ENCODE data around the gene FBN1.

Gene FBN1

DNA sequence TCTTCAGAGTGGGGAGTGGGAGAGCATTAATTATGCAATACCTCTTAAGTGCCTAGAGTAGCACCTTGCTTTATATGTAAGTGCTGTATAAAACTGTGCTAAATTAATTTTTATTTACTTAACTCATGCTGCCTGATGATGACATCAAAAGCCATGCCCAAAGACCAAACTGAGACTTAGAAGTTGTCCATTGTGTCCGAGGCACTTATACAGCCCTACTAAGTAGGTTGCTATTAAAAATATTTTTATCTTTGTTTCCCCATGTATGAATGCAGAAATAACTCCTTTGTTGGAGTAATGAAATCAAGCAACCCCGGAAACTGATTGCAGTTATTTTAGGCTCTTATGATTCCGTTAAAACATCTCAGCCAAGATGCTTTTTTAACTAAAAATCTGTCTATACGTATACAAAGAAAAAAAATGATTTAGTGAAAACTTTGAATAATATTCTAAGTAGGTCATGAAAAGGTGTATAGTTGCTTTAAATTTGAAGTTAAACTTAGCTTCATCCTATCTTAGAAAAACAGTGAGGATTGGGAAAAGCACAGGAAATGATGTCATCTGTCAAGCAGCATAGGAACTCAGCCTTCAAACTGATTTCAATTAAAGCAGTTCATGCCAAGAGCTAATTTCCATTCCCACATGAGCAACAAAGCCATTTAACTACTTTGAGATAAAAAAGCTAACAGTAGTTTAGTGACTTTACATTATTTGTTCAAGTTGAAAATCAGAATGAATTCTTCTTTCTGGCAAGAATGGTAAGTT lies 43.0 kb downstream of the FBN1 start:
- no peaks in the 10 kb centered on the region for H3K27me3 ChIP-seq (ENCODE audit: insufficient read depth, poor library complexity, severe bottlenecking)
- no peaks in the 10 kb centered on the region for H3K9me3 ChIP-seq (ENCODE audit: severe bottlenecking)
- H3K4me3 ChIP-seq (ENCODE audit: severe bottlenecking) = no peak overlapping the region
- H3K4me1 ChIP-seq (ENCODE audit: insufficient read depth, poor library complexity, severe bottlenecking) = peaks cover 14% of the 10 kb centered on the region
- DNase-seq (ENCODE audit: low spot score) (no peak), ATAC-seq (ENCODE audit: low read depth) (peak; percentile 81)
- H3K36me3 ChIP-seq (ENCODE audit: low read depth) = no peaks in the 10 kb centered on the region
- peak overlapping the region; percentile 54 for H3K27ac ChIP-seq (ENCODE audit: poor library complexity, severe bottlenecking)
- TF ChIP-seq, protein P1, sequence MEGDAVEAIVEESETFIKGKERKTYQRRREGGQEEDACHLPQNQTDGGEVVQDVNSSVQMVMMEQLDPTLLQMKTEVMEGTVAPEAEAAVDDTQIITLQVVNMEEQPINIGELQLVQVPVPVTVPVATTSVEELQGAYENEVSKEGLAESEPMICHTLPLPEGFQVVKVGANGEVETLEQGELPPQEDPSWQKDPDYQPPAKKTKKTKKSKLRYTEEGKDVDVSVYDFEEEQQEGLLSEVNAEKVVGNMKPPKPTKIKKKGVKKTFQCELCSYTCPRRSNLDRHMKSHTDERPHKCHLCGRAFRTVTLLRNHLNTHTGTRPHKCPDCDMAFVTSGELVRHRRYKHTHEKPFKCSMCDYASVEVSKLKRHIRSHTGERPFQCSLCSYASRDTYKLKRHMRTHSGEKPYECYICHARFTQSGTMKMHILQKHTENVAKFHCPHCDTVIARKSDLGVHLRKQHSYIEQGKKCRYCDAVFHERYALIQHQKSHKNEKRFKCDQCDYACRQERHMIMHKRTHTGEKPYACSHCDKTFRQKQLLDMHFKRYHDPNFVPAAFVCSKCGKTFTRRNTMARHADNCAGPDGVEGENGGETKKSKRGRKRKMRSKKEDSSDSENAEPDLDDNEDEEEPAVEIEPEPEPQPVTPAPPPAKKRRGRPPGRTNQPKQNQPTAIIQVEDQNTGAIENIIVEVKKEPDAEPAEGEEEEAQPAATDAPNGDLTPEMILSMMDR (IDR thresholded peaks at IDR 0.05; ENCODE audit: poor library complexity, severe bottlenecking) = no peak

DNA sequence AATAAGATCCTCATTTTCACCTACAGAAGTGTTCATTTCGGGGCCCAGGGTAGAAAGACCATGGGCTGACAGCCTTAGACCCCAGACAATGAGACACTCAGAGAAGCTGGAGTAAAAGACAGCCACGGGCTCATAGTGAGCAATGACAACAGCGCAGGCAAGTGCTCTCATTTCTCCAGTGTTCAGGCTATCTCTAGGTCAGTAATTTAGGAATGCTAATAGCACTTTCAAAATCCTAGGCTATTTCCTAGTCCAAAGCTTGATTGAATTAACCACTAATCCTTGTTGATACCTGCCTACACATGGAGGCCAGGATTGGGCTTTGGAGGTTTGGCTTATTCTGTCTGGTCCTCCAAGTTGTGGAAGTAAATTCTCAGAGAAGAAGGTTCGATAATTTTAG lies 44.4 kb downstream of the FBN1 start:
- Histone ChIP-seq H3K27ac (ENCODE audit: poor library complexity, severe bottlenecking) (no peak overlapping the region), H3K4me1 (ENCODE audit: insufficient read depth, poor library complexity, severe bottlenecking) (peaks cover 14% of the 10 kb centered on the region)

DNA sequence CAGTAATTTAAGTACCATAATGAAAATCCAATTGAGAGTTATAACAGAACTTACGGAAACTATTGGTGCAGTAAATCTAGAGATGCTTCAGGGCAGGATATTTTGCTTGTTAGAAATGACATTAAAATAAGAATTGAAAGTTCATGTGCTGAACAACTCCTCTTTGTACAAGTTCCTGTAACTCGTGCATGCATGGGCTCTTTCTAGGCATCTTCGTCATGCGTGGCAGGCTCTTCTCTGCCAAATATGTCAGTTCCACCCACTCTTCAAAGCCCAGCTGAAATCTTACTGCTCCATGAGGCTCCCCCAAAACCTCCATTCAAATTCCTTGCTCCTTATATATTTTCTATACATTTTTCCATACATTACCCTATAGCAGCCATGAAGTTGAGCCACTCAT lies 48.7 kb downstream of the FBN1 start:
- no peaks in the 10 kb centered on the region for H3K9me3 ChIP-seq (ENCODE audit: severe bottlenecking)
- no peak overlapping the region for H3K27ac ChIP-seq (ENCODE audit: poor library complexity, severe bottlenecking)
- H3K4me1 ChIP-seq (ENCODE audit: insufficient read depth, poor library complexity, severe bottlenecking) = no peaks in the 10 kb centered on the region
- TF ChIP-seq, protein P1 (IDR thresholded peaks at IDR 0.05; ENCODE audit: poor library complexity, severe bottlenecking) = no peak
- no peak overlapping the region for H3K4me3 ChIP-seq (ENCODE audit: severe bottlenecking)
- H3K27me3 ChIP-seq (ENCODE audit: insufficient read depth, poor library complexity, severe bottlenecking) = no peaks in the 10 kb centered on the region
- DNase-seq (ENCODE audit: low spot score) (no peak), ATAC-seq (ENCODE audit: low read depth) (no peak)
- no peaks in the 10 kb centered on the region for H3K36me3 ChIP-seq (ENCODE audit: low read depth)

More for the DNA sequence above, 44.4 kb downstream of the FBN1 start:
- DNase-seq (ENCODE audit: low spot score) = no peak
- TF ChIP-seq, protein P1 (IDR thresholded peaks at IDR 0.05; ENCODE audit: poor library complexity, severe bottlenecking) = no peak
- H3K36me3 ChIP-seq (ENCODE audit: low read depth) = no peaks in the 10 kb centered on the region
- no peak for ATAC-seq (ENCODE audit: low read depth)
- no peaks in the 10 kb centered on the region for H3K9me3 ChIP-seq (ENCODE audit: severe bottlenecking)
- H3K4me3 ChIP-seq (ENCODE audit: severe bottlenecking) = no peak overlapping the region
- H3K27me3 ChIP-seq (ENCODE audit: insufficient read depth, poor library complexity, severe bottlenecking) = no peaks in the 10 kb centered on the region

DNA sequence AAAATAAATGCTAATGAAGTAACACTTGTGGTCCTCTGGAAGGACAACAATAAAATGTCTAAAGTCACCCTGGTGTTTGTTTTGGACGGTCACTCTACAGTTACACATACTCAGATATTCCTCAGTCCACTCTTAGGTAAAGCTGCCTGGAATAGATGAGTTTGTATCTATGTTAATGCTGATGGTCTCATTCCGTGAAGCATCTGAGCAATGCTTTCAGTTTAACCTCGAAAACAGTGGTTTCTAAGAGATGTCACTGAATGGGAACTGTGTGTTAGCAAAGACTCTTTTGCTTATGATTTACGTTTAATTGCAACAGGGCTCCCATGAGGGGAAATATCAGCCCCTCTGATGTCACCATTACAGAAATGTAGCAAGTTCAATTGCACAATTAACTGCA lies 49.1 kb downstream of the FBN1 start:
- no peak for DNase-seq (ENCODE audit: low spot score)
- Histone ChIP-seq H3K4me1 (ENCODE audit: insufficient read depth, poor library complexity, severe bottlenecking) (no peaks in the 10 kb centered on the region), H3K9me3 (ENCODE audit: severe bottlenecking) (no peaks in the 10 kb centered on the region), H3K4me3 (ENCODE audit: severe bottlenecking) (no peak overlapping the region), H3K27me3 (ENCODE audit: insufficient read depth, poor library complexity, severe bottlenecking) (no peaks in the 10 kb centered on the region), H3K36me3 (ENCODE audit: low read depth) (no peaks in the 10 kb centered on the region), H3K27ac (ENCODE audit: poor library complexity, severe bottlenecking) (no peak overlapping the region)
- no peak for ATAC-seq (ENCODE audit: low read depth)
- TF ChIP-seq, protein P1 (IDR thresholded peaks at IDR 0.05; ENCODE audit: poor library complexity, severe bottlenecking) = no peak

DNA sequence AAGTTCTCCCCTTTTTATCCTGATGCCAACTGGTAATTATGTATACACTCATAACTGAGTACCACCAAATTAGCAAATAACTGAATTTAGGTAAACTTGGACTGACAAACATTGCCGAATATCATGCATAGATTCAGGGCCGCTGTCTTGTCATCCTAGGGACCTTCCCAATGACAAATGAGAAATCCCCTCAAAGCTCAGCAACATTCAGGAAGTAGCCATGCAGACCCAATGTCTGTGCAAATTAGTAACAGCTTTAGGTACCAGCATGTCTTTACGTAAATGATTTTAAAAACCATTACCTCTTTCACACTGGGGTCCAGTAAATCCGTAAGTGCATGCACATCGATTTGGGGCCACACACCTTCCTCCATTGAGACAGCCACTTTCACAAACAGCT lies 49.5 kb downstream of the FBN1 start:
- no peak overlapping the region for H3K27ac ChIP-seq (ENCODE audit: poor library complexity, severe bottlenecking)
- H3K4me1 ChIP-seq (ENCODE audit: insufficient read depth, poor library complexity, severe bottlenecking) = no peaks in the 10 kb centered on the region
- TF ChIP-seq, protein P1 (IDR thresholded peaks at IDR 0.05; ENCODE audit: poor library complexity, severe bottlenecking) = no peak
- H3K36me3 ChIP-seq (ENCODE audit: low read depth) = no peaks in the 10 kb centered on the region
- no peaks in the 10 kb centered on the region for H3K27me3 ChIP-seq (ENCODE audit: insufficient read depth, poor library complexity, severe bottlenecking)
- no peak overlapping the region for H3K4me3 ChIP-seq (ENCODE audit: severe bottlenecking)
- ATAC-seq (ENCODE audit: low read depth) = no peak
- DNase-seq (ENCODE audit: low spot score) = no peak
- no peaks in the 10 kb centered on the region for H3K9me3 ChIP-seq (ENCODE audit: severe bottlenecking)
